Esophagus muscularis mucosa (tissue), 4 donors: ENCODE measurements around the gene GPR158.

Experiments
- CTCF ChIP-seq, 3 experiments: fragments of 200-600 bp in 2 of 3; fragments of 450-650 bp in 1 of 3; sonication (generic) in 2 of 3; IDR thresholded peaks; one replicate each; pipeline ENCODE4 v1.5.1; 2017 to 2019; ENCODE audit warnings: antibody characterized with exemption in 3 of 3, mild to moderate bottlenecking in 2 of 3, moderate library complexity in 1 of 3
- EP300 ChIP-seq: sonication (generic); formaldehyde crosslinking; IDR thresholded peaks from one replicate; pipeline ENCODE4 v1.6.1; 2017; ENCODE audit warnings: antibody characterized with exemption
- POLR2A ChIP-seq: fragments of 450-650 bp; IDR thresholded peaks from one replicate; pipeline ENCODE4 v1.6.1; 2017; ENCODE audit warnings: antibody characterized with exemption, moderate library complexity, mild to moderate bottlenecking, low read depth
- POLR2AphosphoS5 ChIP-seq, 2 donors: sonication (generic); formaldehyde crosslinking; IDR thresholded peaks; one replicate each; pipeline ENCODE4 v1.6.1; 2017; ENCODE audit warnings: antibody characterized with exemption in 2 of 2

DNA sequence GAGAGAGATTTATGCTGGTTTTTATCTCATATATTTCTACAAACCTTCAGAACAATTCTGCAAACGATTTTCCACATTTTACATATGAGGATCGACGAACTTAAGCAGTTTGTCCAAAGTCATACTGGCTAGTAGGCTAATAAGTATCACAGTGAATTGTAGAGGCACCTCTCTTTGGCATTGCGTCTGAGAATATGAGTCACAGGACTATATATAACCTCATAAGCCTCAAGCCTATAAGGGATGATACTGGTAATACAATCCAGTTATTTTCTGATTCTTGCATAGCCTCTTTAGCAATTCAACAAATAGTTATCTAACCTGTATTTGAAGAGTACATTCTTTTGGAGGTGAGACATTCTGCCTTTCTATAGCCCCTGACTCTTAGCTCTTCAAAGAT lies 129.8 kb downstream of the GPR158 start:
- TF ChIP-seq CTCF (IDR thresholded peaks at IDR 0.05), result no peak
- no peak for TF ChIP-seq POLR2A
- no peak for TF ChIP-seq EP300
- TF ChIP-seq POLR2AphosphoS5 (IDR thresholded peaks at IDR 0.05), result no peak
